GM23248 (cell line): Measurements from ENCODE around the gene ADAM12. TPM values are rescaled to one million over a fixed set of nuclear protein-coding genes. Genes with fewer than 3 reads are reported as not detected.

Experiments used
- DNase-seq: peaks from one replicate; pipeline ENCODE4 v3.0.0-alpha.2; 2015
- H2AFZ ChIP-seq: fragments of 200-600 bp; sonication (generic); 2 replicates; pipeline ENCODE4 v1.6.1; 2016; ENCODE audit warnings: antibody characterized with exemption
- H3F3A ChIP-seq: fragments of 200-600 bp; sonication (generic); 2 replicates; pipeline ENCODE4 v1.6.1; 2016; ENCODE audit warnings: mild to moderate bottlenecking, antibody characterized with exemption, mixed run types; ENCODE audit not compliant: insufficient read depth
- H3K27ac ChIP-seq: fragments of 200-600 bp; sonication (generic); 2 replicates; pipeline ENCODE4 v1.5.1; 2016; ENCODE audit warnings: mild to moderate bottlenecking
- H3K27me3 ChIP-seq: fragments of 200-600 bp; sonication (generic); replicated peaks from 2 replicates; pipeline ENCODE4 v1.6.1; 2016; ENCODE audit warnings: mild to moderate bottlenecking; ENCODE audit not compliant: insufficient read depth
- H3K36me3 ChIP-seq: fragments of 200-600 bp; sonication (generic); 2 replicates; pipeline ENCODE4 v1.6.1; 2016; ENCODE audit warnings: low read depth, mild to moderate bottlenecking
- H3K4me1 ChIP-seq: fragments of 200-600 bp; sonication (generic); 2 replicates; pipeline ENCODE4 v1.6.1; 2016; ENCODE audit warnings: mild to moderate bottlenecking; ENCODE audit not compliant: insufficient read depth
- H3K4me2 ChIP-seq: fragments of 200-600 bp; sonication (generic); one replicate; pipeline ENCODE4 v1.6.1; 2016; ENCODE audit warnings: mild to moderate bottlenecking; ENCODE audit not compliant: unreplicated experiment
- H3K4me3 ChIP-seq: fragments of 200-600 bp; sonication (generic); 2 replicates; pipeline ENCODE4 v1.5.1; 2016; ENCODE audit warnings: mild to moderate bottlenecking
- H3K79me2 ChIP-seq: fragments of 200-600 bp; sonication (generic); 2 replicates; pipeline ENCODE4 v1.6.1; 2016; ENCODE audit warnings: mild to moderate bottlenecking; ENCODE audit not compliant: insufficient read depth
- H3K9ac ChIP-seq: fragments of 200-600 bp; sonication (generic); 2 replicates; pipeline ENCODE4 v1.6.1; 2016; ENCODE audit warnings: mild to moderate bottlenecking
- H3K9me2 ChIP-seq: fragments of 200-600 bp; sonication (generic); 2 replicates; pipeline ENCODE4 v1.6.1; 2016; ENCODE audit warnings: mixed run types, mild to moderate bottlenecking, moderate library complexity; ENCODE audit not compliant: insufficient read depth
- H3K9me3 ChIP-seq: fragments of 200-600 bp; sonication (generic); one replicate; pipeline ENCODE4 v1.6.1; 2017; ENCODE audit warnings: low read depth
- H4K20me1 ChIP-seq: fragments of 200-600 bp; sonication (generic); 2 replicates; pipeline ENCODE4 v1.6.0; 2016; ENCODE audit not compliant: insufficient read depth
- EZH2 ChIP-seq: fragments of 200-600 bp; sonication (generic); IDR thresholded peaks from 2 replicates; pipeline ENCODE4 v1.6.1; 2018; ENCODE audit warnings: antibody characterized with exemption, mild to moderate bottlenecking; ENCODE audit not compliant: insufficient read depth, poor library complexity, severe bottlenecking
- EZH2phosphoT487 ChIP-seq: fragments of 200-600 bp; sonication (generic); IDR thresholded peaks from 2 replicates; pipeline ENCODE4 v1.6.1; 2018; ENCODE audit warnings: antibody characterized with exemption, moderate library complexity, mild to moderate bottlenecking, low read depth; ENCODE audit not compliant: insufficient read depth
- WGBS, 2 experiments: methylation state at CpG; one replicate each; pipeline ENCODE4 v1.1.6; 2015 to 2017; ENCODE audit warnings: low lambda C conversion rate in 2 of 2, low coverage in 1 of 2; ENCODE audit errors: missing lambda C conversion rate in 2 of 2; 5-methylcytosine and 5-hydroxymethylcytosine counted together
- in situ Hi-C: fragments of 300-500 bp; cut with MboI; formaldehyde crosslinking; loops from 2 replicates; pipeline ENCODE4 v1.15.0; 2020
- polyA plus RNA-seq: library from polyadenylated mRNA; unstranded; fragments of >200 nt; fragmentation: Nextera tagmentation; extraction: Ambion mirVana; gene quantifications from 2 replicates; pipeline ENCODE4 v1.2.1, GENCODE V29; 2016
- total RNA-seq: library from RNA; depleted of rRNA; stranded (reverse); fragments of >200 nt; shearing (Covaris generic); gene quantifications from 2 replicates; pipeline ENCODE4 v1.2.3, GENCODE V29; 2014

ADAM12 gene
- total and polyA plus RNA-seq, 2 experiments from 2014 or later: 58.4 to 127 TPM

DNA sequence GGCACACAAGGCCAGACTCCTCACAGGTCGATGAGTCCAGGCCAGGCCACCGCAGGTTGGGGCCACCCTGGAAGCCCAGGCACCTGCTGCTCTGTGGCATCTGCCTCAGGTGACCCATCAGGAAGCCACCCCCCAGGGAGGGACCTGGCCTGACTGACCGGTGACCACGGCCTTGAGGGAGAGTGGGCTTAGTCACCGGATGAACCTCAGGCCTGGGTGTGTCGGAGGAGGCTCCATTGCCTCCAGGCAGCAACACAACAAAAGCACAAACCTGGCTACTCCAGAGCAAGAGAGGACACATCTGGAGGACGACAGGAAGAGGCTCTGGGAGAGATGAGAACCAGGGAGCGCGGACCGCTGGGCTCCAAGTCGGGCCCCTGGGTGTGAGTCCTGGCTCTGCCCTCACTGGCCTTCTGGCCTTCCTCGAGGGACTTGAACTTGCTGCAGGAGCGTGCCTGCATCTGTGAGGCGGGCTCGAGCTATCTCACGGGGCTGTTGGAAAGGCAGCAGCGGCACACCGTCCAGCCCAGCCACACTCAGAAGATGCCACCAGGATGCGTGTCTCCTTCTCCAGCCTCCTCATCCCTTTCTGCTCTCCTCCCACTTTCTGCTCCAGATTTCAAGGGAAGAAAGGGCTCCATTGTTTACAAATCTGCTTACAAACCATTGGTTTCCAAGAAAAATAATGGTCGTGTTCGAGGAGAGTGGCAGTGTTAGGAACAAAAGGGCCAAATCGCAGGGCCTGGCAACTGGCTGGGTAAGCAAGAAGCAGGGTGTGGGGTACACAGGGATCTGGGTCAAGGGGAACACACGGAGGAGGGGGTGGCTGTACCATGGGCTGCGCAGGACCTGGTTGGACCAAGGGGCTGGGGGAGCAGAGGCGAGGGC is 152.9 kb downstream of the ADAM12 start:
- Histone ChIP-seq H3K27ac (no peak overlapping the region), H3K27me3 (no peaks in the 10 kb centered on the region)

GRCh38 chr10:126234630-126235029 is 153.6 kb downstream of the ADAM12 start:
- in situ Hi-C loops: no loop called here
- peaks cover 98% of the 10 kb centered on the region for H3K79me2 ChIP-seq
- no peak for TF ChIP-seq EZH2phosphoT487
- no peak for TF ChIP-seq EZH2
- H3K36me3 ChIP-seq: no peaks in the 10 kb centered on the region
- no peaks in the 10 kb centered on the region; the same call in 1 of the 2 replicates for H3F3A ChIP-seq
- H3K4me3 ChIP-seq: no peak overlapping the region
- H3K4me2 ChIP-seq: no peak overlapping the region
- no peaks in the 10 kb centered on the region for H3K27me3 ChIP-seq
- no peak overlapping the region for H2AFZ ChIP-seq
- no peaks in the 10 kb centered on the region for H3K9me2 ChIP-seq
- WGBS, 2 experiments: 92 to 94% methylated on average over 5 of the region's 5 CpGs
- no peak overlapping the region for H3K9ac ChIP-seq
- no peaks in the 10 kb centered on the region for H3K9me3 ChIP-seq
- H3K27ac ChIP-seq: no peak overlapping the region
- peaks cover 11% of the 10 kb centered on the region; the same call in 1 of the 2 replicates for H3K4me1 ChIP-seq
- DNase-seq: no peak
- no peaks in the 10 kb centered on the region for H4K20me1 ChIP-seq

More for the DNA sequence above, 152.9 kb downstream of the ADAM12 start:
- H4K20me1 ChIP-seq: no peaks in the 10 kb centered on the region
- peaks cover 5% of the 10 kb centered on the region; the same call in 1 of the 2 replicates for H3K4me1 ChIP-seq
- no peaks in the 10 kb centered on the region for H3K36me3 ChIP-seq
- H3K9me2 ChIP-seq: no peaks in the 10 kb centered on the region
- peaks cover 98% of the 10 kb centered on the region for H3K79me2 ChIP-seq
- in situ Hi-C loops: no loop called here
- DNase-seq: peak; percentile 17
- no peaks in the 10 kb centered on the region; the same call in 1 of the 2 replicates for H3F3A ChIP-seq
- no peak overlapping the region for H2AFZ ChIP-seq
- no peak for TF ChIP-seq EZH2phosphoT487
- no peak for TF ChIP-seq EZH2
- no peak overlapping the region for H3K4me3 ChIP-seq
- no peak overlapping the region for H3K9ac ChIP-seq
- no peaks in the 10 kb centered on the region for H3K9me3 ChIP-seq
- H3K4me2 ChIP-seq: no peak overlapping the region
- 96 to 97% methylated on average over 25 of the region's 25 CpGs for WGBS, 2 experiments

GRCh38 chr10:126233182-126234148 is 154.8 kb downstream of the ADAM12 start:
- TF ChIP-seq EZH2phosphoT487 (no peak), EZH2 (no peak)
- no peak for DNase-seq
- Histone ChIP-seq H3K4me3 (no peak overlapping the region), H3F3A (peaks cover 6% of the 10 kb centered on the region), H3K4me2 (no peak overlapping the region), H3K4me1 (peaks cover 18% of the 10 kb centered on the region), H3K79me2 (peaks cover 96% of the 10 kb centered on the region), H3K36me3 (no peaks in the 10 kb centered on the region), H3K27me3 (no peaks in the 10 kb centered on the region), H2AFZ (no peak overlapping the region), H3K9me2 (no peaks in the 10 kb centered on the region), H3K27ac (no peak overlapping the region), H3K9ac (no peak overlapping the region), H3K9me3 (no peaks in the 10 kb centered on the region), H4K20me1 (no peaks in the 10 kb centered on the region)
- 97% methylated on average over 15 of the region's 15 CpGs for WGBS, 2 experiments
- in situ Hi-C loops: no loop called here

DNA sequence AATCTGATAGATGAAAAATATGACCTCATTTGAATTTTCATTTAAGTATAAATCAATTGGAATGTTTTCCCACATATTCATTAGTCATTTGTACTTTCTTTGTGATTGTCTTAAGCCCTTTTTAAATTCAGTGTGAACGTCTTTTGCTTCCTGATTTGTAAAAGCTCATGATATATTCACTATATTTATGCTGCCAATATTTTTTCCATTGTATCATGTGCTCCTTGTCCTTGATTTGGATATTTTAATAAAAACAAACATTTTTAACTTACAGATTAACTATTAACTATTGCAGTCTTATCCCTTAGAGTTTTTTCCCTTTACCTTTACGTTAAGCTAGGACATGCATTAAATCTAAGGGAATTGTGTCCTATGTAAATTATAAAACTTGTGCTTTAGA is 157.7 kb downstream of the ADAM12 start:
- in situ Hi-C loops: no loop called here
- Histone ChIP-seq H4K20me1 (no peaks in the 10 kb centered on the region), H3K27me3 (no peaks in the 10 kb centered on the region), H3K4me3 (no peak overlapping the region), H3F3A (peaks cover 18% of the 10 kb centered on the region), H3K9me2 (no peaks in the 10 kb centered on the region), H3K27ac (0 out of 2 replicates have a peak overlapping the region, but pooled peaks have one; percentile 9), H3K9me3 (no peaks in the 10 kb centered on the region), H3K36me3 (no peaks in the 10 kb centered on the region), H3K4me1 (peaks cover 34% of the 10 kb centered on the region), H3K4me2 (no peak overlapping the region), H3K79me2 (peaks cover 88% of the 10 kb centered on the region), H3K9ac (no peak overlapping the region), H2AFZ (no peak overlapping the region)
- DNase-seq: peak; percentile 20
- TF ChIP-seq EZH2phosphoT487 (no peak), EZH2 (no peak)
- WGBS, 2 experiments: 76 to 86% methylated on average over 2 of the region's 2 CpGs
